Measurements from ENCODE around the gene CDC14C. TPM values are rescaled to one million over a fixed set of nuclear protein-coding genes. Genes with fewer than 3 reads are reported as not detected.

CDC14C gene
- total and polyA plus RNA-seq, 2 donors (not counting 3 experiments of a cell fraction or from before 2014, with no cell fraction given): not detected

DNA sequence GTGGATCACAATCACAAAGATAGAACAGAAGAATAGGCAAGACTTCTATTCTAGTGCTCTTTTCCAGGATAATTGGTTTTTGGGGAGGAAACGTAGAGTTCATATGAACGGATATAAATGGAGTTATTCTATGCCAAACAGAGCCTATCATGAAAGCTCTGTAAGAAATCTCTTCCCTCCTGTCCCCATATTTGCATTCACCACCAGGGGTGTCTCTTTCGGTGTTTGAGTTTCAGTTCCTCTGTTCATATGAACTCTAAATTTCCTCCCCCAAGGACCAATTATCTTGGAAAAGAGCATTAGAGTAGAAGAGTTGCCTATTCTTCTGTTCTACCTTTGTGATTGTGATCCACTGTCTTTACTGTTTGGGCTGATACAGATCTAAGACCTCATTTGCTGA, 48.3 kb upstream of the CDC14C start:
- POLR2A ChIA-PET: no interaction called here
- TF ChIP-seq EZH2 (IDR thresholded peaks at IDR 0.05; ENCODE audit: borderline replicate concordance, low read depth, low read length, severe bottlenecking): no peak
- TF ChIP-seq FOS (IDR thresholded peaks at IDR 0.05; ENCODE audit: borderline replicate concordance, insufficient read depth, low read length): no peak
- TF ChIP-seq GATA2 (IDR thresholded peaks at IDR 0.05; ENCODE audit: insufficient read depth, insufficient read length, low read depth, low read length): no peak
- TF ChIP-seq, protein P1, sequence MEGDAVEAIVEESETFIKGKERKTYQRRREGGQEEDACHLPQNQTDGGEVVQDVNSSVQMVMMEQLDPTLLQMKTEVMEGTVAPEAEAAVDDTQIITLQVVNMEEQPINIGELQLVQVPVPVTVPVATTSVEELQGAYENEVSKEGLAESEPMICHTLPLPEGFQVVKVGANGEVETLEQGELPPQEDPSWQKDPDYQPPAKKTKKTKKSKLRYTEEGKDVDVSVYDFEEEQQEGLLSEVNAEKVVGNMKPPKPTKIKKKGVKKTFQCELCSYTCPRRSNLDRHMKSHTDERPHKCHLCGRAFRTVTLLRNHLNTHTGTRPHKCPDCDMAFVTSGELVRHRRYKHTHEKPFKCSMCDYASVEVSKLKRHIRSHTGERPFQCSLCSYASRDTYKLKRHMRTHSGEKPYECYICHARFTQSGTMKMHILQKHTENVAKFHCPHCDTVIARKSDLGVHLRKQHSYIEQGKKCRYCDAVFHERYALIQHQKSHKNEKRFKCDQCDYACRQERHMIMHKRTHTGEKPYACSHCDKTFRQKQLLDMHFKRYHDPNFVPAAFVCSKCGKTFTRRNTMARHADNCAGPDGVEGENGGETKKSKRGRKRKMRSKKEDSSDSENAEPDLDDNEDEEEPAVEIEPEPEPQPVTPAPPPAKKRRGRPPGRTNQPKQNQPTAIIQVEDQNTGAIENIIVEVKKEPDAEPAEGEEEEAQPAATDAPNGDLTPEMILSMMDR (IDR thresholded peaks at IDR 0.05; ENCODE audit: extremely low read depth in 1 of 2, insufficient read depth in 1 of 2, low read depth in 1 of 2, low read length in 2 of 2): no peak
- TF ChIP-seq, protein P2, sequence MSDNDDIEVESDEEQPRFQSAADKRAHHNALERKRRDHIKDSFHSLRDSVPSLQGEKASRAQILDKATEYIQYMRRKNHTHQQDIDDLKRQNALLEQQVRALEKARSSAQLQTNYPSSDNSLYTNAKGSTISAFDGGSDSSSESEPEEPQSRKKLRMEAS (IDR thresholded peaks at IDR 0.05; ENCODE audit: insufficient read depth, insufficient read length): no peak
- no peak for TF ChIP-seq JUN (IDR thresholded peaks at IDR 0.05; ENCODE audit: borderline replicate concordance, insufficient read depth, insufficient read length, low read depth)
- TF ChIP-seq POLR2A (IDR thresholded peaks at IDR 0.05; ENCODE audit: low read depth, low read length): no peak
- TF ChIP-seq MYC (IDR thresholded peaks at IDR 0.05; ENCODE audit: low read depth, low read length): no peak
- TF ChIP-seq POLR2AphosphoS5 (IDR thresholded peaks at IDR 0.05; ENCODE audit: insufficient read depth, low read depth, low read length): no peak
- no peak overlapping the region for H3K27ac ChIP-seq (ENCODE audit: insufficient read depth, low read depth, low read length)
- intact Hi-C loops (cut with micrococcal nuclease): no loop called here
- CTCF ChIA-PET: no interaction called here
- no TSS peak for BruUV-seq (replicated peaks)
- no peaks in the 10 kb centered on the region for H3K79me2 ChIP-seq (ENCODE audit: control insufficient read depth, insufficient read depth, low read length)
- no peaks in the 10 kb centered on the region for H4K20me1 ChIP-seq (replicated peaks; ENCODE audit: control insufficient read depth, extremely low read depth, insufficient read depth, low read length)
- FAIRE-seq (no peak), DNase-seq (ENCODE audit: low read depth, low spot score) (no peak)
- no peak overlapping the region for H2AFZ ChIP-seq (ENCODE audit: low read depth, low read length)
- dilution Hi-C loops (cut with MboI; ENCODE audit: extremely low pct_ligation_motif_present, low sequenced_read_pairs): no loop called here
- H3K9me1 ChIP-seq (replicated peaks; ENCODE audit: control insufficient read depth, extremely low read depth, insufficient read depth, low read length): no peaks in the 10 kb centered on the region
- no peaks in the 10 kb centered on the region for H3K36me3 ChIP-seq (ENCODE audit: control insufficient read depth in 2 of 2, extremely low read depth in 1 of 2, insufficient read depth in 2 of 2, low read length in 2 of 2)
- no peaks in the 10 kb centered on the region for H3K27me3 ChIP-seq (ENCODE audit: control insufficient read depth in 2 of 2, insufficient read depth in 2 of 2, low read length in 2 of 2)
- H3K4me3 ChIP-seq (replicated peaks in 1 of 3; ENCODE audit: insufficient read depth in 1 of 3, low read depth in 1 of 3, low read length in 3 of 3): no peak overlapping the region
- H3K9ac ChIP-seq (replicated peaks; ENCODE audit: extremely low read depth, insufficient read depth, low read length): no peak overlapping the region
- H3K4me1 ChIP-seq (ENCODE audit: control insufficient read depth, extremely low read depth, insufficient read depth, low read length): no peaks in the 10 kb centered on the region
- no peak overlapping the region for H3K4me2 ChIP-seq (ENCODE audit: insufficient read depth, low read length)
- H3K9me3 ChIP-seq (replicated peaks; ENCODE audit: control insufficient read depth, insufficient read depth, low read length): no peaks in the 10 kb centered on the region

Data from endothelial cell of umbilical vein (primary cell).